ENCODE measurements around the gene TBCB.

GRCh38 chr19:36110487-36111199 is 4.6 kb upstream of the TBCB start, which contains the start of gene OVOL3:
- TF ChIP-seq CTCF (IDR thresholded peaks at IDR 0.05; ENCODE audit: low read depth, low read length, poor library complexity, severe bottlenecking): no peak
- TF ChIP-seq EZH2phosphoT487 (IDR thresholded peaks at IDR 0.05; ENCODE audit: borderline replicate concordance, low read length): no peak

Data from DOHH2 (cell line).